Measurements from ENCODE around the gene EXOC5. TPM values are rescaled to one million over a fixed set of nuclear protein-coding genes. Genes with fewer than 3 reads are reported as not detected.

EXOC5 gene
- total RNA-seq, 1 experiment from 2014 or later, result 109 TPM

- peaks cover 16% of the 10 kb centered on the region for H3K36me3 ChIP-seq (ENCODE audit: low read depth, low read length)
- CTCF ChIA-PET, result no interaction called here
- no peak overlapping the region for H3K4me3 ChIP-seq (ENCODE audit: low read length)
Observed at GRCh38 chr14:57290751-57291150, 22.0 kb upstream of the EXOC5 start.

GRCh38 chr14:57287745-57288144, 19.0 kb upstream of the EXOC5 start:
- Histone ChIP-seq H3K36me3 (ENCODE audit: low read depth, low read length) (peaks cover 40% of the 10 kb centered on the region), H2AFZ (ENCODE audit: low read length) (no peak overlapping the region), H3F3A (ENCODE audit: low read length, unreplicated experiment) (no peaks in the 10 kb centered on the region), H3K79me2 (ENCODE audit: low read length) (no peaks in the 10 kb centered on the region), H3K4me1 (ENCODE audit: insufficient read depth, low read length) (no peaks in the 10 kb centered on the region), H3K4me2 (ENCODE audit: low read length) (no peak overlapping the region), H4K20me1 (ENCODE audit: low read length) (no peaks in the 10 kb centered on the region), H3K9ac (ENCODE audit: low read length) (no peak overlapping the region), H3K27ac (ENCODE audit: low read length) (no peak overlapping the region), H3K9me3 (ENCODE audit: low read length) (no peaks in the 10 kb centered on the region), H3K9me2 (replicated peaks; ENCODE audit: low read length) (no peaks in the 10 kb centered on the region), H3K27me3 (ENCODE audit: low read length) (no peaks in the 10 kb centered on the region), H3K4me3 (ENCODE audit: low read length) (no peak overlapping the region)
- no peak for ATAC-seq
- no peak for DNase-seq
- BruUV-seq (replicated peaks), result no TSS peak
- intact Hi-C loops (cut with micrococcal nuclease), result no loop called here
- no peak for TF ChIP-seq EZH2phosphoT487 (IDR thresholded peaks at IDR 0.05; ENCODE audit: borderline replicate concordance, low read length)
- no peak for TF ChIP-seq EZH2 (IDR thresholded peaks at IDR 0.05; ENCODE audit: low read length, unreplicated experiment)
- TF ChIP-seq CTCF (conservative IDR thresholded peaks at IDR 0.05; ENCODE audit: low read depth, low read length), result no peak
- ChIA-PET CTCF (no interaction called here), POLR2A (ENCODE audit: unreplicated experiment) (no interaction called here)

More at GRCh38 chr14:57290751-57291150, 22.0 kb upstream of the EXOC5 start:
- no peak overlapping the region for H3K9ac ChIP-seq (ENCODE audit: low read length)
- TF ChIP-seq CTCF (conservative IDR thresholded peaks at IDR 0.05; ENCODE audit: low read depth, low read length) (no peak), EZH2phosphoT487 (IDR thresholded peaks at IDR 0.05; ENCODE audit: borderline replicate concordance, low read length) (no peak), EZH2 (IDR thresholded peaks at IDR 0.05; ENCODE audit: low read length, unreplicated experiment) (no peak)
- no peaks in the 10 kb centered on the region for H3K79me2 ChIP-seq (ENCODE audit: low read length)
- no peaks in the 10 kb centered on the region for H3K9me3 ChIP-seq (ENCODE audit: low read length)
- ATAC-seq (no peak), DNase-seq (no peak)
- H3F3A ChIP-seq (ENCODE audit: low read length, unreplicated experiment), result no peaks in the 10 kb centered on the region
- POLR2A ChIA-PET (ENCODE audit: unreplicated experiment), result no interaction called here
- H3K9me2 ChIP-seq (replicated peaks; ENCODE audit: low read length), result no peaks in the 10 kb centered on the region
- peaks cover 6% of the 10 kb centered on the region for H3K4me1 ChIP-seq (ENCODE audit: insufficient read depth, low read length)
- intact Hi-C loops (cut with micrococcal nuclease), result loop anchor here (10.0 kb wide), 1 partner anchor 706 kb away; no protein-coding TSS in a partner anchor
- no peak overlapping the region for H3K27ac ChIP-seq (ENCODE audit: low read length)
- H4K20me1 ChIP-seq (ENCODE audit: low read length), result no peaks in the 10 kb centered on the region
- no TSS peak for BruUV-seq (replicated peaks)
- no peak overlapping the region for H2AFZ ChIP-seq (ENCODE audit: low read length)
- H3K27me3 ChIP-seq (ENCODE audit: low read length), result no peaks in the 10 kb centered on the region
- H3K4me2 ChIP-seq (ENCODE audit: low read length), result no peak overlapping the region

GRCh38 chr14:57277062-57277461, 8.4 kb upstream of the EXOC5 start:
- Histone ChIP-seq H3K9me3 (ENCODE audit: low read length) (no peaks in the 10 kb centered on the region), H3K9me2 (replicated peaks; ENCODE audit: low read length) (no peaks in the 10 kb centered on the region), H4K20me1 (ENCODE audit: low read length) (no peaks in the 10 kb centered on the region), H3K4me2 (ENCODE audit: low read length) (no peak overlapping the region), H3K9ac (ENCODE audit: low read length) (no peak overlapping the region), H3K79me2 (ENCODE audit: low read length) (peaks cover 32% of the 10 kb centered on the region), H3K4me1 (ENCODE audit: insufficient read depth, low read length) (peaks cover 4% of the 10 kb centered on the region; the same call in 1 of the 2 replicates), H3K36me3 (ENCODE audit: low read depth, low read length) (peaks cover 45% of the 10 kb centered on the region), H3K4me3 (ENCODE audit: low read length) (no peak overlapping the region), H3K27ac (ENCODE audit: low read length) (no peak overlapping the region), H2AFZ (ENCODE audit: low read length) (no peak overlapping the region), H3K27me3 (ENCODE audit: low read length) (no peaks in the 10 kb centered on the region), H3F3A (ENCODE audit: low read length, unreplicated experiment) (no peaks in the 10 kb centered on the region)
- no TSS peak for BruUV-seq (replicated peaks)
- DNase-seq, result no peak
- ChIA-PET POLR2A (ENCODE audit: unreplicated experiment) (no interaction called here), CTCF (no interaction called here)
- intact Hi-C loops (cut with micrococcal nuclease), result no loop called here
- TF ChIP-seq CTCF (conservative IDR thresholded peaks at IDR 0.05; ENCODE audit: low read depth, low read length), result no peak
- TF ChIP-seq EZH2phosphoT487 (IDR thresholded peaks at IDR 0.05; ENCODE audit: borderline replicate concordance, low read length), result no peak
- TF ChIP-seq EZH2 (IDR thresholded peaks at IDR 0.05; ENCODE audit: low read length, unreplicated experiment), result no peak
- ATAC-seq, result no peak
